A204.1 (cell line): ENCODE results near the gene CERS6.
"Not testable (repeated sequence)": the region's sequence is repeated elsewhere in the genome, so short reads cannot be mapped to it uniquely, and the experiment has no call there.

ENCODE experiments used
- FAIRE-seq: peaks from 2 replicates; lab custom pipeline; 2012; peaks lifted over from hg19 to GRCh38; lab: Jason Lieb, UNC

Gene CERS6

GRCh38 chr2:168469281-168469988 is 13.4 kb downstream of the CERS6 start:
- no peak for FAIRE-seq

GRCh38 chr2:168470320-168471162 is 14.5 kb downstream of the CERS6 start:
- no peak for FAIRE-seq

GRCh38 chr2:168471163-168471475 is 15.0 kb downstream of the CERS6 start:
- peak; percentile 6 for FAIRE-seq

- no peak for FAIRE-seq
These were observed 19.6 kb downstream of the CERS6 start for GRCh38 chr2:168475636-168476035.

- no peak for FAIRE-seq
These were observed 22.1 kb downstream of the CERS6 start for GRCh38 chr2:168478206-168478605.

- FAIRE-seq: no peak
These were observed 24.3 kb downstream of the CERS6 start for GRCh38 chr2:168480356-168480755.

- no peak for FAIRE-seq
These were observed 24.9 kb downstream of the CERS6 start for GRCh38 chr2:168480825-168481585.

- no peak for FAIRE-seq
These were observed 26.2 kb downstream of the CERS6 start for GRCh38 chr2:168482269-168482668.

GRCh38 chr2:168482952-168483831 is 27.1 kb downstream of the CERS6 start:
- no peak for FAIRE-seq

GRCh38 chr2:168486477-168486876 is 30.4 kb downstream of the CERS6 start:
- no peak for FAIRE-seq

- FAIRE-seq: no peak
These were observed 34.2 kb downstream of the CERS6 start for GRCh38 chr2:168490015-168490874.

- no peak for FAIRE-seq
These were observed 35.0 kb downstream of the CERS6 start for GRCh38 chr2:168490946-168491605.

GRCh38 chr2:168491728-168492127 is 35.7 kb downstream of the CERS6 start:
- not testable (repeated sequence) for FAIRE-seq

GRCh38 chr2:168493219-168493618 is 37.1 kb downstream of the CERS6 start:
- FAIRE-seq: not testable (repeated sequence)

GRCh38 chr2:168494190-168494711 is 38.2 kb downstream of the CERS6 start:
- FAIRE-seq: no peak

- no peak for FAIRE-seq
These were observed 39.5 kb downstream of the CERS6 start for GRCh38 chr2:168495524-168495923.

GRCh38 chr2:168496906-168497305 is 40.8 kb downstream of the CERS6 start:
- FAIRE-seq: no peak

- FAIRE-seq: no peak
These were observed 43.4 kb downstream of the CERS6 start for GRCh38 chr2:168499500-168499899.

GRCh38 chr2:168500516-168500915 is 44.4 kb downstream of the CERS6 start:
- no peak for FAIRE-seq

- no peak for FAIRE-seq
These were observed 45.5 kb downstream of the CERS6 start for GRCh38 chr2:168501466-168502065.
